OCI-LY3 (cell line): Measurements from ENCODE around the gene CRB2.

Experiments
- EZH2phosphoT487 ChIP-seq: fragments of 200-600 bp; shearing (Covaris generic); IDR thresholded peaks from 2 replicates; pipeline ENCODE4 v1.6.1; 2018; ENCODE audit warnings: antibody characterized with exemption, mixed run types, low read depth
- TF ChIP-seq, protein P1 (sequence below): fragments of 200-600, 300-600 bp; sonication (generic); IDR thresholded peaks from 2 replicates; pipeline ENCODE4 v1.5.1; 2014; ENCODE audit warnings: antibody characterized with exemption, low read length, low read depth

DNA sequence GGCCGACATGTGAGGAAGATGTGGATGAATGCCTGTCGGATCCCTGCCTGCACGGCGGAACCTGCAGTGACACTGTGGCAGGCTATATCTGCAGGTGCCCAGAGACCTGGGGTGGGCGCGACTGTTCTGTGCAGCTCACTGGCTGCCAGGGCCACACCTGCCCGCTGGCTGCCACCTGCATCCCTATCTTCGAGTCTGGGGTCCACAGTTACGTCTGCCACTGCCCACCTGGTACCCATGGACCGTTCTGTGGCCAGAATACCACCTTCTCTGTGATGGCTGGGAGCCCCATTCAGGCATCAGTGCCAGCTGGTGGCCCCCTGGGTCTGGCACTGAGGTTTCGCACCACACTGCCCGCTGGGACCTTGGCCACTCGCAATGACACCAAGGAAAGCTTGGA, 14.1 kb downstream of the CRB2 start:
- TF ChIP-seq, protein P1, sequence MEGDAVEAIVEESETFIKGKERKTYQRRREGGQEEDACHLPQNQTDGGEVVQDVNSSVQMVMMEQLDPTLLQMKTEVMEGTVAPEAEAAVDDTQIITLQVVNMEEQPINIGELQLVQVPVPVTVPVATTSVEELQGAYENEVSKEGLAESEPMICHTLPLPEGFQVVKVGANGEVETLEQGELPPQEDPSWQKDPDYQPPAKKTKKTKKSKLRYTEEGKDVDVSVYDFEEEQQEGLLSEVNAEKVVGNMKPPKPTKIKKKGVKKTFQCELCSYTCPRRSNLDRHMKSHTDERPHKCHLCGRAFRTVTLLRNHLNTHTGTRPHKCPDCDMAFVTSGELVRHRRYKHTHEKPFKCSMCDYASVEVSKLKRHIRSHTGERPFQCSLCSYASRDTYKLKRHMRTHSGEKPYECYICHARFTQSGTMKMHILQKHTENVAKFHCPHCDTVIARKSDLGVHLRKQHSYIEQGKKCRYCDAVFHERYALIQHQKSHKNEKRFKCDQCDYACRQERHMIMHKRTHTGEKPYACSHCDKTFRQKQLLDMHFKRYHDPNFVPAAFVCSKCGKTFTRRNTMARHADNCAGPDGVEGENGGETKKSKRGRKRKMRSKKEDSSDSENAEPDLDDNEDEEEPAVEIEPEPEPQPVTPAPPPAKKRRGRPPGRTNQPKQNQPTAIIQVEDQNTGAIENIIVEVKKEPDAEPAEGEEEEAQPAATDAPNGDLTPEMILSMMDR: no peak
- TF ChIP-seq EZH2phosphoT487: no peak
